Neural progenitor cell (in vitro differentiated cells): ENCODE results near the gene SF3B5.

Source experiments
- EZH2 ChIP-seq: fragments of 200-600 bp; sonication (generic); IDR thresholded peaks from 2 replicates; pipeline ENCODE4 v1.6.1; 2017; ENCODE audit warnings: antibody characterized with exemption, mild to moderate bottlenecking, moderate library complexity
- EZH2phosphoT487 ChIP-seq: fragments of 200-600 bp; sonication (generic); IDR thresholded peaks from 2 replicates; pipeline ENCODE4 v1.6.1; 2017; ENCODE audit warnings: antibody characterized with exemption
- TF ChIP-seq, protein P1 (sequence below): fragments of 200-600 bp; sonication (generic); IDR thresholded peaks from 2 replicates; pipeline ENCODE4 v1.5.1; 2017; ENCODE audit warnings: antibody characterized with exemption, mild to moderate bottlenecking

GRCh38 chr6:144063246-144063743 lies 32.1 kb downstream of the SF3B5 start:
- TF ChIP-seq, protein P1, sequence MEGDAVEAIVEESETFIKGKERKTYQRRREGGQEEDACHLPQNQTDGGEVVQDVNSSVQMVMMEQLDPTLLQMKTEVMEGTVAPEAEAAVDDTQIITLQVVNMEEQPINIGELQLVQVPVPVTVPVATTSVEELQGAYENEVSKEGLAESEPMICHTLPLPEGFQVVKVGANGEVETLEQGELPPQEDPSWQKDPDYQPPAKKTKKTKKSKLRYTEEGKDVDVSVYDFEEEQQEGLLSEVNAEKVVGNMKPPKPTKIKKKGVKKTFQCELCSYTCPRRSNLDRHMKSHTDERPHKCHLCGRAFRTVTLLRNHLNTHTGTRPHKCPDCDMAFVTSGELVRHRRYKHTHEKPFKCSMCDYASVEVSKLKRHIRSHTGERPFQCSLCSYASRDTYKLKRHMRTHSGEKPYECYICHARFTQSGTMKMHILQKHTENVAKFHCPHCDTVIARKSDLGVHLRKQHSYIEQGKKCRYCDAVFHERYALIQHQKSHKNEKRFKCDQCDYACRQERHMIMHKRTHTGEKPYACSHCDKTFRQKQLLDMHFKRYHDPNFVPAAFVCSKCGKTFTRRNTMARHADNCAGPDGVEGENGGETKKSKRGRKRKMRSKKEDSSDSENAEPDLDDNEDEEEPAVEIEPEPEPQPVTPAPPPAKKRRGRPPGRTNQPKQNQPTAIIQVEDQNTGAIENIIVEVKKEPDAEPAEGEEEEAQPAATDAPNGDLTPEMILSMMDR: no peak
- peak; percentile 8 for TF ChIP-seq EZH2
- no peak for TF ChIP-seq EZH2phosphoT487
